Omental fat pad (tissue), 4 donors: ENCODE results near the gene HNF1B. TPM values are rescaled to one million over a fixed set of nuclear protein-coding genes. Genes with fewer than 3 reads are reported as not detected.

Experiments
- ATAC-seq: fragments of 150-250 bp; one replicate; pipeline ENCODE4 v1.9.1; 2016; ENCODE audit warnings: mild to moderate bottlenecking, moderate library complexity; ENCODE audit not compliant: low FRiP score
- DNase-seq: peaks from one replicate; pipeline ENCODE4 v3.0.0-alpha.2; 2019; ENCODE audit warnings: low spot score
- CTCF ChIP-seq, 3 donors: fragments of 450-650 bp; IDR thresholded peaks; one replicate each; pipeline ENCODE4 v1.5.1; 2016 to 2017; ENCODE audit warnings: antibody characterized with exemption in 3 of 3, mild to moderate bottlenecking in 3 of 3, moderate library complexity in 2 of 3
- total RNA-seq, 4 donors: library from RNA; depleted of rRNA; stranded (reverse); fragments of >200 nt; gene quantifications; one replicate each; pipeline ENCODE4 v1.1.0, GENCODE V29; 2016

HNF1B gene
- total RNA-seq, 4 donors from 2014 or later: not detected

- DNase-seq (no peak), ATAC-seq (no peak)
- no peak for TF ChIP-seq CTCF (IDR thresholded peaks at IDR 0.05)
Measured at GRCh38 chr17:37697381-37697780, 47.5 kb downstream of the HNF1B start.

- DNase-seq (no peak), ATAC-seq (no peak)
- no peak for TF ChIP-seq CTCF (IDR thresholded peaks at IDR 0.05)
Measured at GRCh38 chr17:37696366-37696765, 48.5 kb downstream of the HNF1B start.

- ATAC-seq (no peak), DNase-seq (no peak)
- TF ChIP-seq CTCF (IDR thresholded peaks at IDR 0.05): no peak
Measured at GRCh38 chr17:37695726-37696125, 49.1 kb downstream of the HNF1B start.

GRCh38 chr17:37694734-37695133, 50.1 kb downstream of the HNF1B start:
- TF ChIP-seq CTCF (IDR thresholded peaks at IDR 0.05): no peak
- DNase-seq (no peak), ATAC-seq (no peak)

GRCh38 chr17:37693328-37693727, 51.5 kb downstream of the HNF1B start:
- ATAC-seq (no peak), DNase-seq (no peak)
- TF ChIP-seq CTCF (IDR thresholded peaks at IDR 0.05): no peak

GRCh38 chr17:37691807-37692206, 53.1 kb downstream of the HNF1B start:
- DNase-seq (no peak), ATAC-seq (no peak)
- no peak for TF ChIP-seq CTCF (IDR thresholded peaks at IDR 0.05)

- DNase-seq (no peak), ATAC-seq (no peak)
- no peak for TF ChIP-seq CTCF (IDR thresholded peaks at IDR 0.05)
Measured at GRCh38 chr17:37689317-37689716, 55.5 kb downstream of the HNF1B start.
